22Rv1 (cell line): ENCODE measurements around the gene ABL2.

ENCODE experiments used
- ZFX ChIP-seq: fragments of 450-650 bp; IDR thresholded peaks from 2 replicates; pipeline ENCODE4 v1.6.1; 2017; ENCODE audit warnings: antibody characterized with exemption, borderline replicate concordance
- TF ChIP-seq, protein P1 (sequence below): fragments of 450-650 bp; IDR thresholded peaks from 2 replicates; pipeline ENCODE4 v1.5.1; 2017; ENCODE audit warnings: mild to moderate bottlenecking

- TF ChIP-seq, protein P1, sequence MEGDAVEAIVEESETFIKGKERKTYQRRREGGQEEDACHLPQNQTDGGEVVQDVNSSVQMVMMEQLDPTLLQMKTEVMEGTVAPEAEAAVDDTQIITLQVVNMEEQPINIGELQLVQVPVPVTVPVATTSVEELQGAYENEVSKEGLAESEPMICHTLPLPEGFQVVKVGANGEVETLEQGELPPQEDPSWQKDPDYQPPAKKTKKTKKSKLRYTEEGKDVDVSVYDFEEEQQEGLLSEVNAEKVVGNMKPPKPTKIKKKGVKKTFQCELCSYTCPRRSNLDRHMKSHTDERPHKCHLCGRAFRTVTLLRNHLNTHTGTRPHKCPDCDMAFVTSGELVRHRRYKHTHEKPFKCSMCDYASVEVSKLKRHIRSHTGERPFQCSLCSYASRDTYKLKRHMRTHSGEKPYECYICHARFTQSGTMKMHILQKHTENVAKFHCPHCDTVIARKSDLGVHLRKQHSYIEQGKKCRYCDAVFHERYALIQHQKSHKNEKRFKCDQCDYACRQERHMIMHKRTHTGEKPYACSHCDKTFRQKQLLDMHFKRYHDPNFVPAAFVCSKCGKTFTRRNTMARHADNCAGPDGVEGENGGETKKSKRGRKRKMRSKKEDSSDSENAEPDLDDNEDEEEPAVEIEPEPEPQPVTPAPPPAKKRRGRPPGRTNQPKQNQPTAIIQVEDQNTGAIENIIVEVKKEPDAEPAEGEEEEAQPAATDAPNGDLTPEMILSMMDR, result no peak
- TF ChIP-seq ZFX, result no peak
These were observed 73.9 kb downstream of the ABL2 start for GRCh38 chr1:179155615-179156014.
